Right ventricle myocardium superior (tissue), 1 donor: ENCODE data around the gene TIMM50. TPM values are rescaled to one million over a fixed set of nuclear protein-coding genes. Genes with fewer than 3 reads are reported as not detected.

Experiments used
- ATAC-seq: fragments of 200-7000 bp; cut with Tn5 transposase; one replicate; pipeline ENCODE4 v1.9.1; 2020; ENCODE audit warnings: mild to moderate bottlenecking; ENCODE audit not compliant: poor library complexity
- DNase-seq: peaks from one replicate; pipeline ENCODE4 v3.0.0-alpha.2; 2020
- intact Hi-C: fragments of 100-400 bp; cut with DNase I; formaldehyde crosslinking; loops from one replicate; pipeline ENCODE4 v1.11.2; 2022
- total RNA-seq: library from RNA; stranded (reverse); fragmentation: NEBNext Ultra II Directional; extraction: Animal tissue kit (Norgen Biotek cat#: 25700); gene quantifications from one replicate; pipeline ENCODE4 v1.2.1, GENCODE V29; 2021
- donor health status: DM: no; HTN: yes; CAD: no; lungs with severe emphysema.

TIMM50 gene
- total RNA-seq, 1 donor from 2014 or later: 80.6 TPM

DNA sequence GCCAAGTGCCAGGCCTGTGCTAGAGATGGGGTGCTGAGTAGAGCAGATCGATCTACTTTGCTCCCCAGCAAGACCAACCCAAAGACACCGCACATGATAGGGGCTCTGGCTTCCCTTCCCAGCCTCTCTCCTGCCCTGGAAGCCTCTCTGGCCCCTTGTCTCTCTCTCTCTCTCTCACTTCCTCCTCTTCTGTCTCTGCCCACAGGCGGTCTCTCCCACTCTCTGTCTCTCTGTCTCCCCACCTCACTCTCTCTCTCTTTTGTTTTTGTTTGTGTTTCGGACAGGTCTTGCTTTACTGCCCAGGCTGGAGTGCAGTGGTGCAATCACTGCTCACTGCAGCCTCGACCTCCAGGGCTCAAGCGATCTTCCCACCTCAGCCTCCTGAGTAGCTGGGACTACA, 35.6 kb downstream of the TIMM50 start:
- no peak for DNase-seq
- intact Hi-C loops: no loop called here
- ATAC-seq: no peak

DNA sequence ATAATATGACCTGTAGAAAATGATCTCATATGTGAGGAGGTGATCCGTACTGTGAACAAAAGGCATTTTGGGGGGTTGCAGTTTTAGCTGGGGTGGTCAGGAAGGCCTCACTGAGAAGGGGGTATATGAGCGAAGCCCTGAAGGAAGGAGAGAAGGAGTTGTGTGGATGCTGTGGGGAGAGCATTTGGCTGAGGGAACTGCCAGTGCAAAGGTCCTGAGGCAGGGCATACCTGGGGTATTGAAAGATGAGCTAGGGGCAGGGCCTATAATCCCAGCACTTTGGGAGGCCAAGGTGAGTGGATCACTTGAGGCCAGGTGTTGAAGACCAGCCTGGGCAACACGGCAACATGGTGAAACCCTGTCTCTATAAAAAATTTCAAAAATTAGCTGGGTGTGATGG, 36.8 kb downstream of the TIMM50 start:
- intact Hi-C loops: no loop called here
- ATAC-seq: no peak
- DNase-seq: no peak

DNA sequence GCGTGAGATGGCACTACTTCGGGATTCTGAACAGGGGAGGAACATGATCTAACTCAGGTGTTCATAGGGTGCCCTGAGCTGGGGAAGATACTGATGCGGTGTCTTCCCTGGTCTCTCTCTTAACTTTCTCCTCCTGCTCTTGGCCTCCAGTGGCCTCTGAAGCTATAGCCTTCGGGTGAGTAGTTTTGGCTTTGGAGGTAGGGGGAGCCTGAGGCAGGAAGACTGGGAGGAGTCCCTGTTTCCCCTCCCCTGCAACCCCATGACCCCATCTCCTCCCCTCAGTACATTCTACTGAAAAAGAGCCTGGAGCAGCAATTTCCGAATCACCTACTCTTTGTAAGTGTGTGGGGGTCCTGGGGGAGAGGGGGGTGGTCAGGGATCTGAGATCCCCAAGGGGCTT, 37.8 kb downstream of the TIMM50 start:
- intact Hi-C loops: no loop called here
- no peak for ATAC-seq
- DNase-seq: no peak

DNA sequence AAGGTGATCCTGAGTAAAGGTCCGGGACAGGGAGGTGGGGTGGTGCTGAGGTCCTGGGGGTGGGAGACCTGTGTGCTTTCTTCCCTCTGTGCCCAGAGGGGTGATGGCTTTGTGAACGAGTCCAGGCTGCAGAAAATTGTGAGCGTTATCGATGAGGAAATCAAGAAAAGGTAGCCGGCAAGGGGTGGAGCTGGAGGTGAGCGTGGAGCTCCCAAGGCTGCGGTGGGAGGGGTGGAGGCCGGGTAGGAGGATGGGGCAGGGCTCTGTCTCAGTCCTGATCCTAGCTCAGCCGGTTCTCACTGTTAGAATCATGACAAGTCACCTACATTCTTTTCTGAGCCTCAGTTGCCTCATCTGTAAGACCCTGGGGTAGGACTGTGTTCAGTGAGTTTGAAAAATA, 38.3 kb downstream of the TIMM50 start:
- ATAC-seq (no peak), DNase-seq (no peak)
- intact Hi-C loops: no loop called here

DNA sequence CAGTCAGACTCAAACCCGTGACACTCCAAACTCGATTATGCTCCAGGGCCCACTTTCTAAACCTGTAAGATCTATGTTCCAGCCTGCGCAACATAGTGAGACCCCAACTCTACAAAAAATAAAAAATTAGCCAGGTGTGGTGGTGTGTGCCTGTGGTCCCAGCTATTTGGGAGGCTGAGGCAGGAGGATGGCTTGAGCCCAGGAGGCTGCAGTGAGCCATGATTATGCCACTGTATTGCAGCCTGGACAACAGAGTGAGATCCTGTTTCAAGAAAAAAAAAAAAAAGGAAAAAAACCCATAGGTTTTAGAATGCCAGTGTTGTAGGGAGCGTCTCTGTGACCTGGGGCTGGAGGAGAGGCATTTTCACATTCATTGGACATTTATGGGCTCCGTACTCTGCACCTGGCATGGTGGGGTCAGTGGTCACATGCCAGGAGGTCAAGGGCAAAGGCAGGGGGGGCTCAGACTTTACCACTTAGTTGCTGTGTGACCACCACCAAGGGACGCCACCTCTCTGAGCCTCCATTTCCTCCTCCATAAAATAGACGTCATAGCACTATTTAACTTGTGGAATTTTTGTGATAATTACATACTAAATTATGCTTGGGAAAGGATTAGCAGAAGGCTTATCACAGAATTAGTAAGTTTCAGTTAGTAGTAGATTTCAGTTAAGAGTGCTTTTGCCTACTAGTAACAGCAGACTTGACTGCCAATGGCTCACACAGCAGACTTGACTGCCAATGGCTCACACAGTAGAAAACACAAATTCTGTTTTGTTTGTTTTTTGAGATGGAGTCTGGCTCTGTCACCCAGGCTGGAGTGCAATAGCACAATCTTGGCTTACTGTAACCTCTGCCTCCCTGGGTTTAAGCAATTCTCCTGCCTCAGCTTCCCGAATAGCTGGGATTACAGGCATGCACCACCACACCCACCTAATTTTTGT, 40.2 kb downstream of the TIMM50 start:
- ATAC-seq (no peak), DNase-seq (no peak)
- intact Hi-C loops: no loop called here

DNA sequence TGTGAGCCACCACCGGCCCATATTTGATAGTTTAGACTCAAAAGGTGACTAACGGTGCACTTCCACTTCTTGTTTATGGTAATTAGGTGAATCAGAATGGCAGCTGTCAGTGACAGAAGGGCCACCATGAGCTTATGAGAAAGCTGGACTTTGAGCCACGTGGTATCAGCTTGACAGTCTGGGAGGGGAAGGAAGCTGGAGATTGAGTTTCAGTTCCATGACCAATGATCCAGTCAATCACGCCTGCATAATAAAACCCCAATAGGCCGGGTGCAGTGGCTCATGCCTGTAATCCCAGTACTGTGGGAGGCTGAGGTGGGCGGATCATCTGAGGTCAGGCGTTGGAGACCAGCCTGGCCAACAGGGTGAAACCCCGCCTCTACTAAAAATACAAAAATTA, 43.9 kb downstream of the TIMM50 start:
- intact Hi-C loops: no loop called here
- ATAC-seq: no peak
- DNase-seq: no peak

DNA sequence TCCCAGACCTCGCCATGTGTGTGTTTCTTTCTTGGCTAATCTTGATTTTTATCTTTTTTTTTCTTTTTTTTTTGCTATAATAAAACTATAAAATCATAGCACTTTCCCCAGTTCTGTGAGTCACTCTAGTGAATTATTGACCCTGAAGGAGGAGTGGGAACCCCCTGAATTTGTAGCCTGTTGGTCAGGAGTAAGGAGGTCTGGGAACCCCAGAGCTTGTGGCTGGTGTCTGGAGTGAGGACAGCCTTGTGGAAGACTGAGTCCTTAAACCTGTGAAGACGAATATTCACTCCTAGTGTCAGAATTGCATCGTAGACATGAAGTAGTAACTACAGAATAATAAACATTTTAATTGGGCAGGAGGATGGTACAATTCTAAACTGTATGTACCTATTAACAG, 44.6 kb downstream of the TIMM50 start:
- intact Hi-C loops: no loop called here
- DNase-seq (no peak), ATAC-seq (no peak)

DNA sequence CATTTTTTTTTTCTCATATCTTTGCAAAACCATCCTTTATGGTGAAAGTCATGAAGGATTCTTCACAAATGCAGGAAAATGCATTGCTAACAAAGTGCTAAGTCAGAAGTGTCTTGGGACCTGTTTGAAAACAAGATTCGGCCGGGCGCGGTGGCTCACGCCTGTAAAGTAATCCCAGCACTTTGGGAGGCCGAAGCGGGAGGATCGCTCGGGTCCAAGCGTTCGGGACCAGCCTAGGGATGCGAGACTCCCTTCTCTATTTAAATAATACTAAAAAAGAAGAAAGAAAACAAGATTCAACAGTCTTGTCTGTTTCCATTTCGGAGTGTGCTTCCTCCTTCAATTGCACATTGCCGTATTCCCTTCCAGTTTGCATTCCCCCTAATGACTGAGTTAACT, 51.2 kb downstream of the TIMM50 start:
- no peak for DNase-seq
- intact Hi-C loops: loop anchor here (2.0 kb wide), 1 partner anchor 57 kb away; no protein-coding TSS in a partner anchor
- ATAC-seq: no peak

DNA sequence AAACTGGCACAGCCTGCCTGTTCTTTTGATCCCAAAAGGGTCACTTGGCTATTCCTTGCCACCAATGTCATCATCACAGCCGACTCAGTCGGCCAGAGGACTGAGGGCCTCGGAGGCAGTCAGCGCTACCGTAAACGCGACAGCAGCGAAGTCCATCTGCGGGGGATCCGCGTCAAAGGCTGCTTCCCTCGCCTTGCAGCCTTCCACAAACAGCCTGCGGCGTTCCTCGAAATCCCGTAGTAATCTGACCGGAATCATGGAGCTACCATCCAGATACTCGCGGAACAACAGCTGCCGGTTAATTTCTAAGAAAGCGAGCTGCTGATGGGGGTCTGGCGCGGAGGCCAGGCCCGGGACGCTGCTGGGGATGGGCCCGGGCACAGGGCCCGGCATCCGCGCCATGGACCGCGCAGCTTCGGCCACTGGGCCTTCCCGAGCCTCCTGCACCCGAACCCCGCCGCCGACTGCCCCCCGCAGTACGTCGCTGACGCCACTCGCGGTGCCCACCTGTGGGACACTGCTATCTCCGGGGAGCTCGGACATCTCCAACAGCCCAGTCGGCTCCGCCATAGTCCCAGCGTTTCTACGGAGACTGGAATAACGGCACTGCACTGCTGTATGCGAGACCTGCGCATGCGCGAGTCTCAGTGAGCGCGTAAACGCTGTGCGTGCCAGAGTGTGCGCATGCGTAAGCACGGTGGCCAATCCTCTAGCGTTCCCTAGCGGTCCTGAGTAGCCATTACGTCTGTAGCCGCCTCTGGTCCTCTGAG, 51.8 kb downstream of the TIMM50 start, which contains the start of gene EID2B:
Gene EID2B, minus strand, starts transcription at position 620 of the 770 bp plus-strand sequence. Its CDS starts 50 bp downstream, at position 570.
- intact Hi-C loops: loop anchor here (2.0 kb wide), 1 partner anchor 58 kb away; no protein-coding TSS in a partner anchor
- peak; percentile 99 for ATAC-seq
- DNase-seq: peak; percentile 98

DNA sequence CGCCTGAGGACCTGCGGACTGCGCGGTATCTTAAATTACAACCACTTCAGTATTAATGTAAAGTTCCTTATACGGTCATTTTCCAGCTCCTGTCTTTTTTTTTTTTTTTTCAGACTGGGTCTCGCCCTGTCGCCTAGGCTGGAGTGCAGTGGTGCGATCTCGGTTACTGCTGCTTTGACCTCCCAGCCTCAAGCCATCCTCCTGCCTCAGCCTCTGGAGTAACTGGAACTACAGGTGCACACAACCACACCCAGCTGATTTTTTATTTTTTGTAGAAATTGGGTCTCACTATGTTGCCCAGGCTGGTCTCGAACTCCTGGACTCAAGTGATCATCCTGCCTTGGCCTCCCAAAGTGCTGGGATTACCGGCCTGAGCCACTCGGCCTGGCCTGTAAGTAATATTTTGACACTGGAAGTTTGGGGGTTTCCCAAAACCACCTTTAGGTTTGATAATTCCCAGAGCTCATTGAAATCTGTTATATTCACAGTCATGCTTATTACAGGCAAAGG, 52.4 kb downstream of the TIMM50 start:
- intact Hi-C loops: loop anchor here (2.0 kb wide), 1 partner anchor 58 kb away; no protein-coding TSS in a partner anchor
- DNase-seq: no peak
- ATAC-seq: peak; percentile 18

DNA sequence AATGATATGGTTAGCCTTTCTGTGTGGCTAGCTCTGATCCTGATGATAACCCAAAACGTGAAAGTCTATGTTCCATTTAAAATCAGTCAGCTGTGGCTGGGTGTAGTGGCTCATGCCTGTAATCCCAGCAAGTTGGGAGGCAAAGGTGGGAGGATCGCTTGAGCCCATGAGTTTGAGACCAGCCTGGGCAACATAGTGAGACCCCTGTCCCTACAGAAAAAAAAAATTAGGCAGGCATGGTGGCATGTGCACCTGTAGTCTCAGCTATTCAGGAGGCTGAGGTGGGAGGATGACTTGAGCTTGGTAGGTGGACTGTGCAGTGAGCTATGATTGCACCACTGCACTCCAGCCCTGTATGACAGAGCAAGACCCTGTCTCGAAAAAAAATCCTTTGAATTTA, 53.2 kb downstream of the TIMM50 start:
- intact Hi-C loops: loop anchor here (2.0 kb wide), 1 partner anchor 59 kb away; no protein-coding TSS in a partner anchor
- ATAC-seq (no peak), DNase-seq (no peak)

DNA sequence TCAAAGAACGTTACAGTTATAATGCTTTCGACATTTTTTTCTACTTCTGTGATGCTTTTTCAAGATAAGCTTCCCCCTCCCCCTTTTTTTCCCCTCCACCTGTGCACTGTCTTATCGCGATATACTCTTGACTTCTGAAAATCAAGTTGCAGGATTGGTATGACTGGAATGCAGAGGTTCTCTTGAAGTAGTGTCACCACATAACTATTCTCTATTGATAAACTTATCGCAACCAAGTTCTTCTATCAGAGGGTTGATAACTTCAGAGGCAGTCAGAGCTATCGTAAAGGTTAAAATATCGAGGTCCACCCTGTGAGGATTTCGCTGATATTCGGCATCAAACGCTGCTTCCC, 58.5 kb downstream of the TIMM50 start:
- DNase-seq (no peak), ATAC-seq (no peak)
- intact Hi-C loops: no loop called here

DNA sequence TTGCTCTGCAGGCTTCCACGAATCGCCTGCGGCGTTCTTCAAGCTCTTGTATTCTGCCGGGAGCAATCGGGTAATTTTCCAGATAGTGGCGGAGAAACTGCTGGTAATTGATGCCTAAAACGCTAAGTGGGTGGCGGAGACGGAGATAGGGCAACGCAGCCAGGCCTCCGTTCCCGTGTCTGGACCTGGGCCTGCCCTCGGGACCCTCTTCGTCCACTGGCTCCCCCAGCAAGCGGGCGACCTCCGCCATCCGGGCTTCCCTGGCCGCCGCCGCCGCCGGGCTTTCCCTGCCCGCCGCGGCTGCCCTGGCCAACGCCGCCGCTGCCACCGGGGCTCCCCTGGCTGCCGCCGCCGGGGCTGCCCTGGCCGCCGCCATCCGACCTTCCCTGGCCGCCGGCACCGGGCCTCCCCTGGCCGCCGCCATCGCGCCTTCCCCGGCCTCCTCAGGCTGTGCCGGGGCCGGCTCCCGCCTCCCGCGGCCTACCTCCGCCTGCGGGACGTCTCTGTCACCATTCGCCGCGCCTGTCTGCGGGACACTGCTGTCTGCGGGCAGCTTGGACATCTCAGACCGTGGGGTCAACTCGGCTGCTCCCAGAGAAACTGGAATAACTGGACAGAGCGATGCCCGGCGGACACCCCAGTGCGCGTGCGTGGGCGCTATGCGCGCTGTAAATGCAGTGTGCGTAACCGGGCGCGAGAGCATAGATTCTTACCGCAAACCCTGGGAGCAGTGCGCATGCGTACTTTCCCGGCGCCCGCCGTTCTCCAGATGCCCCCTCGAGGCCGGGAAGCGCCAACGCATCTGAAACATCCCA, 59.1 kb downstream of the TIMM50 start, which contains the start of gene EID2:
Gene EID2, minus strand, starts transcription at position 644 of the 815 bp plus-strand sequence. Its CDS starts 82 bp downstream, at position 562.
- ATAC-seq (peak; percentile 99), DNase-seq (peak; percentile 98)
- intact Hi-C loops: loop anchor here (5.0 kb wide), 1 partner anchor 102 kb away; the partner anchor contains the start of gene RPS16

DNA sequence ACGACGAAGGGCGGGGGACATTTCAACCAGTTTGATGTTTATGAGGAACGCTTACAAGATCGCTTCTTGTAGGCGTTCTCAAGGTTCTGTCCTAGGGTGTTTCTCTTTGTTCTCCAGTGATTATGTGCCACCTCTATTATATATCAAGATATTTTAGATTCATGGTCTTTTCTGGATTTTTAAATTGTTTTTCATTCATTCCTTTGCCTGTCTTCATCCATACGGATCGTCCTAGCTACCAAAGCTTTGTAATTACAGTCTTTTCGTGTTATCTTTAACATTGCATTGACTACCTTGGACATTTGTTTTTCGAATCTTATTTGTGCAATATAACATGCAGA, 59.7 kb downstream of the TIMM50 start:
- intact Hi-C loops: loop anchor here (5.0 kb wide), 1 partner anchor 103 kb away; the partner anchor contains the start of gene RPS16
- ATAC-seq (no peak), DNase-seq (no peak)

Other genes with a start within 250 kb of the TIMM50 start
- gene IFNL3, start 235.8 kb upstream of the TIMM50 start, total RNA-seq: not detected
- not detected for gene IFNL4, start 232.0 kb upstream of the TIMM50 start, total RNA-seq
- gene IFNL2, start 212.4 kb upstream of the TIMM50 start, total RNA-seq: not detected
- not detected for gene IFNL1, start 184.4 kb upstream of the TIMM50 start, total RNA-seq
- gene LRFN1, start 160.0 kb upstream of the TIMM50 start, total RNA-seq: 0.40 TPM
- gene GMFG, start 144.8 kb upstream of the TIMM50 start, total RNA-seq: 17.1 TPM
- gene SAMD4B, start 138.4 kb upstream of the TIMM50 start, total RNA-seq: 43.1 TPM
- 32.0 TPM for gene PAF1, start 89.7 kb upstream of the TIMM50 start, total RNA-seq
- 22.1 TPM for gene MED29, start 89.5 kb upstream of the TIMM50 start, total RNA-seq
- 44.9 TPM for gene ZFP36, start 74.0 kb upstream of the TIMM50 start, total RNA-seq
- 9.0 TPM for gene PLEKHG2, start 68.2 kb upstream of the TIMM50 start, total RNA-seq
- gene RPS16, start 44.9 kb upstream of the TIMM50 start, total RNA-seq: 1,176 TPM
- gene SUPT5H, start 35.3 kb upstream of the TIMM50 start, total RNA-seq: 82.6 TPM
- not detected for gene DLL3, start 18.1 kb downstream of the TIMM50 start, total RNA-seq
- not detected for gene SELENOV, start 34.3 kb downstream of the TIMM50 start, total RNA-seq
- gene EID2B, start 52.0 kb downstream of the TIMM50 start, total RNA-seq: 1.7 TPM
- 10.3 TPM for gene EID2, start 59.3 kb downstream of the TIMM50 start, total RNA-seq
- gene LGALS13, start 121.7 kb downstream of the TIMM50 start, total RNA-seq: not detected
- not detected for gene LGALS16, start 175.1 kb downstream of the TIMM50 start, total RNA-seq
- not detected for gene LGALS14, start 223.6 kb downstream of the TIMM50 start, total RNA-seq